A549 (cell line): ENCODE results near the gene ARHGEF1. TPM values are rescaled to one million over a fixed set of nuclear protein-coding genes. Genes with fewer than 3 reads are reported as not detected.

Experiments
- ATAC-seq, 2 experiments: fragments of 200-7000 bp in 1 of 2; fragments of >200 bp in 1 of 2; cut with Nextera tagmentation in 1 of 2; cut with Tn5 transposase in 1 of 2; 3 replicates each; pipeline versions ENCODE4 v1.8.0 to v1.9.1; 2018 to 2020; ENCODE audit warnings: mild to moderate bottlenecking in 1 of 2, moderate library complexity in 1 of 2
- CTCF ChIA-PET: fragments of 300-600 bp; sonication (Branson Sonifier 250); formaldehyde crosslinking; extraction: SDS; loops from one replicate; lab custom pipeline; 2021; ENCODE audit warnings: antibody characterized with exemption, inconsistent platforms; lab: Yijun Ruan, JAX
- POLR2A ChIA-PET: fragments of 350-600 bp; formaldehyde crosslinking; extraction: SDS; loops from one replicate; lab custom pipeline; 2021; ENCODE audit warnings: antibody characterized with exemption, inconsistent platforms; lab: Yijun Ruan, JAX
- DNase-seq, 2 experiments: peaks; one replicate each; pipeline versions ENCODE4 v3.0.0 to v3.0.0-alpha.2; 2011 to 2016; ENCODE audit warnings: low read depth in 1 of 2, low spot score in 1 of 2
- FAIRE-seq: peaks from 2 replicates; lab custom pipeline; 2011; peaks lifted over from hg19 to GRCh38; lab: Jason Lieb, UNC
- H3K27ac ChIP-seq, 2 experiments: fragments of >200 bp; sonication (Bioruptor Twin); formaldehyde crosslinking; 3 replicates each; pipeline ENCODE4 v1.5.1; 2016 to 2017
- H3K4me1 ChIP-seq: fragments of >200 bp; sonication (Bioruptor Twin); formaldehyde crosslinking; 3 replicates; pipeline ENCODE4 v1.6.1; 2016
- H3K4me2 ChIP-seq: fragments of >200 bp; sonication (Bioruptor Twin); formaldehyde crosslinking; 3 replicates; pipeline ENCODE4 v1.6.1; 2016
- H3K4me3 ChIP-seq: fragments of >200 bp; sonication (Bioruptor Twin); formaldehyde crosslinking; 3 replicates; pipeline ENCODE4 v1.5.1; 2016
- H3K9me3 ChIP-seq: fragments of >200 bp; sonication (Bioruptor Twin); formaldehyde crosslinking; 3 replicates; pipeline ENCODE4 v1.6.1; 2016
- BHLHE40 ChIP-seq: IDR thresholded peaks from 2 replicates; pipeline ENCODE4 v1.6.1; 2012; ENCODE audit warnings: low read depth, low read length, inconsistent platforms
- CBX2 ChIP-seq: fragments of 200-600 bp; sonication (generic); IDR thresholded peaks from 2 replicates; pipeline ENCODE4 v1.6.1; 2016; ENCODE audit warnings: low read depth, mild to moderate bottlenecking, borderline replicate concordance
- CHD2 ChIP-seq: fragments of 150-350 bp; IDR thresholded peaks from 2 replicates; pipeline ENCODE4 v1.6.1; 2014; ENCODE audit warnings: low read length; ENCODE audit not compliant: partially characterized antibody
- CHD4 ChIP-seq: fragments of 200-600 bp; sonication (generic); IDR thresholded peaks from 2 replicates; pipeline ENCODE4 v1.6.1; 2016; ENCODE audit warnings: antibody characterized with exemption, mild to moderate bottlenecking, borderline replicate concordance
- FOXS1 ChIP-seq: fragments of 250-450 bp; sonication (Bioruptor Pico); IDR thresholded peaks from 2 replicates; pipeline ENCODE4 v1.5.0; 2020; ENCODE audit warnings: mild to moderate bottlenecking, moderate library complexity
- JUN ChIP-seq, 2 experiments: fragments of >200 bp; sonication (Bioruptor Twin); formaldehyde crosslinking; IDR thresholded peaks; 2 replicates in 1 of 2; 3 replicates in 1 of 2; pipeline ENCODE4 v1.6.1; 2016 to 2017
- JUNB ChIP-seq: fragments of >200 bp; sonication (Bioruptor Twin); formaldehyde crosslinking; IDR thresholded peaks from 2 replicates; pipeline ENCODE4 v1.6.1; 2016
- KDM1A ChIP-seq: fragments of 200-600 bp; sonication (generic); IDR thresholded peaks from 2 replicates; pipeline ENCODE4 v1.6.1; 2016; ENCODE audit warnings: low read depth, mild to moderate bottlenecking
- KDM5A ChIP-seq: fragments of 200-600 bp; sonication (generic); IDR thresholded peaks from 2 replicates; pipeline ENCODE4 v1.6.1; 2016; ENCODE audit warnings: antibody characterized with exemption, mild to moderate bottlenecking
- NFE2L2 ChIP-seq: fragments of 150-350 bp; conservative IDR thresholded peaks from 2 replicates; pipeline ENCODE4 v1.6.1; 2014; ENCODE audit warnings: low read length
- REST ChIP-seq: fragments of 200-600 bp; sonication (generic); IDR thresholded peaks from 2 replicates; pipeline ENCODE4 v1.6.1; 2016; ENCODE audit warnings: antibody characterized with exemption, mild to moderate bottlenecking, moderate library complexity
- RFX5 ChIP-seq: fragments of 450-650 bp; IDR thresholded peaks from 2 replicates; pipeline ENCODE4 v1.7.1; 2014; ENCODE audit warnings: antibody characterized with exemption, mild to moderate bottlenecking, moderate library complexity
- RNF2 ChIP-seq: fragments of 200-600 bp; sonication (generic); IDR thresholded peaks from 2 replicates; pipeline ENCODE4 v1.6.1; 2016; ENCODE audit warnings: low read depth, mild to moderate bottlenecking, antibody characterized with exemption, moderate library complexity, borderline replicate concordance
- SMC3 ChIP-seq: fragments of >200 bp; sonication (Bioruptor Twin); formaldehyde crosslinking; IDR thresholded peaks from 3 replicates; pipeline ENCODE4 v1.6.1; 2018; ENCODE audit warnings: inconsistent platforms
- TFCP2L1 ChIP-seq: fragments of 250-450 bp; sonication (Bioruptor Pico); IDR thresholded peaks from 2 replicates; pipeline ENCODE4 v1.5.0; 2021; ENCODE audit warnings: mild to moderate bottlenecking
- TP53 ChIP-seq: fragments of 250-450 bp; sonication (Bioruptor Pico); IDR thresholded peaks from 2 replicates; pipeline ENCODE4 v1.5.0; 2021; ENCODE audit warnings: mild to moderate bottlenecking, moderate library complexity
- USF2 ChIP-seq: fragments of 450-650 bp; IDR thresholded peaks from 2 replicates; pipeline ENCODE4 v1.6.1; 2014; ENCODE audit warnings: antibody characterized with exemption
- WGBS: methylation state at CpG from one replicate; pipeline ENCODE4 v1.1.6; 2017; ENCODE audit errors: missing lambda C conversion rate; 5-methylcytosine and 5-hydroxymethylcytosine counted together
- polyA plus RNA-seq, 4 experiments: library from polyadenylated mRNA; depleted of rRNA in 3 of 4; stranded (reverse); fragments of >200 nt; fragmentation: RNase III in 1 of 4; extraction: RNeasy Plus Mini Kit Qiagen cat#74134 plus additional on column Dnase treatment in 1 of 4; gene quantifications; 2 replicates in 3 of 4; 3 replicates in 1 of 4; pipeline ENCODE4 v1.2.3, GENCODE V29; 2011 to 2017
- TF ChIP-seq, protein P1 (sequence below): fragments of >200 bp; sonication (Bioruptor Twin); formaldehyde crosslinking; IDR thresholded peaks from 3 replicates; pipeline ENCODE4 v1.5.1; 2016
- TF ChIP-seq, protein P2 (sequence below): fragments of >200 bp; sonication (Bioruptor Twin); formaldehyde crosslinking; IDR thresholded peaks from 3 replicates; pipeline ENCODE4 v1.6.1; 2016

Gene ARHGEF1
- polyA plus RNA-seq, 2 of the 4 experiments (the other 2 are of a cell fraction): 38.0 to 84.2 TPM

DNA sequence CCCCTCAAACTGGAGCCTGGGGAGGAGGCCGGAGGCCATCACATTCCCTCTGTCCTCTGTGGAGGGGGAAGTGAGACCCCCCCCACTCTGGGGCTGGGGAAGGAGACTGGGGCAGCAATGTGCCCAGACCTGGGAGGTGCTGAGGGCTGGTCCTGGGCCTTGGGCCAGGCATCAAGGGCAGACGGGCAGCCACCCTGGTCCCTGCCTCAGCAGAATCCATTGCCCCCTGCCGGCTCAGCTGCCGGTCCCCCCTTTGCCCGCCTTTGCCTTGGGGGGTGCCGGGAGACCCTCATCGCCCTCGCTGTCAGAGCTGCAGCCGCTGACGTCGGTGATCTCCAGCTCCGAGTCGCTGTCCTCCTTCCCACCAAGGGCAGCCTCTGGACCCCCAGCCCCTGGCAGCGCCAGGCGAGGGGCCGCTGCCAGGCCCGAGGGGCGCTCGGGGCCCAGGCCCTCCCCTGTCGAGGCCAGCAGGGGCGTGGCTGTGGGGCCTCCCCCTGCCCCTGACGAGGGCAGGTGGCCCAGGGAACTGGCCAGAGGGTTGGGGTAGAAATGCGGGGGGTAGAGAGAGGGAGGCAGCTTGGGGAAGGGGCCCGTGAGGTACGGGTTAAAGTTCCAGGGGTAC lies 25.1 kb downstream of the ARHGEF1 start (continued):
- TF ChIP-seq KDM1A (no peak), SMC3 (no peak), CHD2 (no peak)
- TF ChIP-seq, protein P1, sequence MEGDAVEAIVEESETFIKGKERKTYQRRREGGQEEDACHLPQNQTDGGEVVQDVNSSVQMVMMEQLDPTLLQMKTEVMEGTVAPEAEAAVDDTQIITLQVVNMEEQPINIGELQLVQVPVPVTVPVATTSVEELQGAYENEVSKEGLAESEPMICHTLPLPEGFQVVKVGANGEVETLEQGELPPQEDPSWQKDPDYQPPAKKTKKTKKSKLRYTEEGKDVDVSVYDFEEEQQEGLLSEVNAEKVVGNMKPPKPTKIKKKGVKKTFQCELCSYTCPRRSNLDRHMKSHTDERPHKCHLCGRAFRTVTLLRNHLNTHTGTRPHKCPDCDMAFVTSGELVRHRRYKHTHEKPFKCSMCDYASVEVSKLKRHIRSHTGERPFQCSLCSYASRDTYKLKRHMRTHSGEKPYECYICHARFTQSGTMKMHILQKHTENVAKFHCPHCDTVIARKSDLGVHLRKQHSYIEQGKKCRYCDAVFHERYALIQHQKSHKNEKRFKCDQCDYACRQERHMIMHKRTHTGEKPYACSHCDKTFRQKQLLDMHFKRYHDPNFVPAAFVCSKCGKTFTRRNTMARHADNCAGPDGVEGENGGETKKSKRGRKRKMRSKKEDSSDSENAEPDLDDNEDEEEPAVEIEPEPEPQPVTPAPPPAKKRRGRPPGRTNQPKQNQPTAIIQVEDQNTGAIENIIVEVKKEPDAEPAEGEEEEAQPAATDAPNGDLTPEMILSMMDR: no peak
- TF ChIP-seq, protein P2, sequence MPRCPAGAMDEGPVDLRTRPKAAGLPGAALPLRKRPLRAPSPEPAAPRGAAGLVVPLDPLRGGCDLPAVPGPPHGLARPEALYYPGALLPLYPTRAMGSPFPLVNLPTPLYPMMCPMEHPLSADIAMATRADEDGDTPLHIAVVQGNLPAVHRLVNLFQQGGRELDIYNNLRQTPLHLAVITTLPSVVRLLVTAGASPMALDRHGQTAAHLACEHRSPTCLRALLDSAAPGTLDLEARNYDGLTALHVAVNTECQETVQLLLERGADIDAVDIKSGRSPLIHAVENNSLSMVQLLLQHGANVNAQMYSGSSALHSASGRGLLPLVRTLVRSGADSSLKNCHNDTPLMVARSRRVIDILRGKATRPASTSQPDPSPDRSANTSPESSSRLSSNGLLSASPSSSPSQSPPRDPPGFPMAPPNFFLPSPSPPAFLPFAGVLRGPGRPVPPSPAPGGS: no peak

DNA sequence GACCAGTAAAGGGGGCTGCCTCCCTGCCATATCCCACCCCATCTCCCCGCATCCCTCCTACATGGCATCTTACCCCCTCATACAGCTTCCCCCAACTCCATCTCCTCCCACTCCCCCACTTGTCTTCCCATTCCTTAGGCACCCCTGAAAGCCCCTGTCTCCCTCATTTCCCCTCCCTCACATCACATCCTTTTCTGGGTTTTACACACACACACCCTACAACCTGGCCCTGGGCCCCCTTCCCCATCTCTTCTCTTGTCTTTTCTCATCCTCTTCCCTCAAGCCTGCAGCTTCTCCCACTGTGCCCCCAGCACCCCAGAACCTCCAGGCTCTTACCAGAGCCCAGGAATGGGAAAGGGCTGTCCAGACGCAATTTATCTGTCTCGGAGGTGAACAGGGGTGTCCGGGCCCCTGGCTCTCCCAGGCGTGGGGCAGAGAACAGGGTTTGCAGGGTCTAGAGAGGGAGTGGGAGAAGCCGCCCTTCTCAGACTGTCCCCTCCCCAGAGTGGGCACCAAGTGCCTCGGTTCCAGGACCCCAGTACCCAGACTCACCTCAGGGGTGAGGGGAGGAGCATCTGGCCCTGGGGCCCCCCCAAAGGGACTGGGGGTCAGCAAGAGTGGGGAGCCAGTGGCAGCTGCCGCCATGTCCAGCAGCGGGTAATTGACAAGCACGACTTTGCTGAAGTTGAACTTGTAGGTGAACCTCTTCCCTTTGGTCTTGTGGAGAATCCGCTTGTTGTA lies 25.9 kb downstream of the ARHGEF1 start:
- CTCF ChIA-PET: interaction anchor here (1.1 to 4.9 kb wide), 14 partner anchors 7 to 49 kb away, joined by 3 to 28 read pairs (median 5); partner anchors contain the start of gene RABAC1

GRCh38 chr19:41909706-41910105 lies 26.7 kb downstream of the ARHGEF1 start:
- ChIA-PET POLR2A (no interaction called here), CTCF (interaction anchor here (0.7 to 4.8 kb wide), 10 partner anchors 8 to 125 kb away, joined by 3 to 28 read pairs (median 3); partner anchors contain the start of gene RABAC1)
- no peak overlapping the region for H3K4me3 ChIP-seq
- FAIRE-seq (no peak), DNase-seq (no peak), ATAC-seq (no peak)
- H3K4me1 ChIP-seq: peaks cover 36% of the 10 kb centered on the region
- WGBS: 83% methylated on average over 13 of the region's 13 CpGs
- no peak overlapping the region for H3K4me2 ChIP-seq
- no peak for TF ChIP-seq JUNB
- no peak for TF ChIP-seq RNF2
- no peak for TF ChIP-seq TP53 (CRISPR knock-in tag)
- no peak for TF ChIP-seq TFCP2L1
- TF ChIP-seq CHD4: no peak
- no peak for TF ChIP-seq CBX2
- no peak for TF ChIP-seq RFX5
- no peak for TF ChIP-seq NFE2L2
- TF ChIP-seq REST: no peak
- TF ChIP-seq, protein P2: no peak
- TF ChIP-seq BHLHE40: no peak
- no peak for TF ChIP-seq FOXS1 (CRISPR knock-in tag)
- no peak for TF ChIP-seq USF2
- no peak overlapping the region for H3K27ac ChIP-seq
- H3K9me3 ChIP-seq: no peaks in the 10 kb centered on the region

More for the DNA sequence above, 25.9 kb downstream of the ARHGEF1 start:
- Histone ChIP-seq H3K9me3 (no peaks in the 10 kb centered on the region), H3K4me3 (no peak overlapping the region), H3K4me1 (peaks cover 44% of the 10 kb centered on the region), H3K4me2 (no peak overlapping the region), H3K27ac (no peak overlapping the region)
- POLR2A ChIA-PET: no interaction called here
- FAIRE-seq (no peak), DNase-seq (no peak), ATAC-seq (no peak)
- TF ChIP-seq KDM5A (no peak), JUN (IDR thresholded peaks at IDR 0.05) (0 out of 5 replicates have a peak, but pooled peaks of 1 of the 2 experiments have one; percentile 8)
- 92% methylated on average over 11 of the region's 11 CpGs for WGBS
